Stimulated activated CD4-positive, alpha-beta T cell treated with anti-CD3 and anti-CD28 coated beads, Interleukin-15, amount 100 ng/mL, for 1 hour (primary cell): ENCODE results near the gene AFAP1L1.
"Not testable (repeated sequence)": the region's sequence is repeated elsewhere in the genome, so short reads cannot be mapped to it uniquely, and the experiment has no call there.

ENCODE experiments used
- DNase-seq, 2 donors: peaks; one replicate each; pipeline ENCODE4 v3.0.0-alpha.2; 2020; ENCODE audit warnings: low read depth in 1 of 2, low spot score in 1 of 2

AFAP1L1 gene

GRCh38 chr5:149387081-149387631 is 115.5 kb downstream of the AFAP1L1 start:
- DNase-seq = no peak

- no peak for DNase-seq
Measured at GRCh38 chr5:149387982-149388381, 116.3 kb downstream of the AFAP1L1 start.

- DNase-seq = no peak
Measured at GRCh38 chr5:149388498-149389190, 117.0 kb downstream of the AFAP1L1 start.

GRCh38 chr5:149389552-149390495 is 118.2 kb downstream of the AFAP1L1 start:
- no peak for DNase-seq

GRCh38 chr5:149391076-149391475 is 119.4 kb downstream of the AFAP1L1 start:
- not testable (repeated sequence) for DNase-seq
